DOHH2 (cell line): ENCODE results near the gene GGT6.

ENCODE experiments used
- CTCF ChIP-seq: fragments of 200-600 bp; sonication (generic); IDR thresholded peaks from one replicate; pipeline ENCODE4 v1.5.1; 2014; ENCODE audit warnings: antibody characterized with exemption, mild to moderate bottlenecking, low read depth, low read length; ENCODE audit not compliant: poor library complexity, severe bottlenecking
- EZH2phosphoT487 ChIP-seq: fragments of 200-600 bp; sonication (generic); IDR thresholded peaks from 2 replicates; pipeline ENCODE4 v1.6.1; 2017; ENCODE audit warnings: borderline replicate concordance, mild to moderate bottlenecking, antibody characterized with exemption, low read length, moderate library complexity, mixed read lengths

- TF ChIP-seq CTCF (no peak), EZH2phosphoT487 (no peak)
Observed at GRCh38 chr17:4562015-4562969, 1.9 kb upstream of the GGT6 start.
